HepG2 (cell line): ENCODE data around the gene PCIF1. TPM values are rescaled to one million over a fixed set of nuclear protein-coding genes. Genes with fewer than 3 reads are reported as not detected.
A peak's percentile ranks its signal among the peaks of the same experiment; 100 is the strongest.

Experiments used
- AFF4 ChIP-seq: sonication (generic); formaldehyde crosslinking; IDR thresholded peaks from 2 replicates; pipeline ENCODE4 v1.4.0; 2020; ENCODE audit warnings: missing genetic modification reagents
- BCL6 ChIP-seq: IDR thresholded peaks from 2 replicates; pipeline ENCODE4 v1.6.1; 2016; ENCODE audit warnings: missing genetic modification reagents, missing compliant biosample characterization
- CAMTA2 ChIP-seq: sonication (generic); formaldehyde crosslinking; IDR thresholded peaks from 2 replicates; pipeline ENCODE4 v1.4.0; 2020; ENCODE audit warnings: mild to moderate bottlenecking, missing genetic modification reagents, borderline replicate concordance
- CEBPG ChIP-seq: IDR thresholded peaks from 2 replicates; pipeline ENCODE4 v1.6.1; 2016
- HNF4A ChIP-seq: sonication (generic); formaldehyde crosslinking; IDR thresholded peaks from 2 replicates; pipeline ENCODE4 v1.4.0; 2020; ENCODE audit warnings: missing genetic modification reagents
- MEIS1 ChIP-seq: sonication (generic); formaldehyde crosslinking; IDR thresholded peaks from 2 replicates; pipeline ENCODE4 v1.9.0; 2021; ENCODE audit warnings: mild to moderate bottlenecking, missing genetic modification reagents, moderate library complexity, borderline replicate concordance
- NR2F1 ChIP-seq, 2 experiments: fragments of 450-650 bp in 1 of 2; formaldehyde crosslinking in 1 of 2; IDR thresholded peaks; 2 replicates each; pipeline versions ENCODE4 v1.5.0 to v1.6.1; 2016 to 2020; ENCODE audit warnings: mild to moderate bottlenecking in 1 of 2, missing compliant biosample characterization in 1 of 2, missing genetic modification reagents in 1 of 2, moderate library complexity in 1 of 2
- RFXAP ChIP-seq: sonication (generic); formaldehyde crosslinking; IDR thresholded peaks from 2 replicates; pipeline ENCODE4 v1.4.0; 2020; ENCODE audit warnings: missing genetic modification reagents, borderline replicate concordance
- TARDBP ChIP-seq: sonication (generic); formaldehyde crosslinking; IDR thresholded peaks from 2 replicates; pipeline ENCODE4 v1.8.0; 2022; ENCODE audit warnings: mild to moderate bottlenecking, missing genetic modification reagents
- TSC22D2 ChIP-seq: sonication (generic); formaldehyde crosslinking; IDR thresholded peaks from 2 replicates; pipeline ENCODE4 v1.5.1; 2020; ENCODE audit warnings: missing genetic modification reagents, mild to moderate bottlenecking, borderline replicate concordance
- ZBTB26 ChIP-seq: IDR thresholded peaks from 2 replicates; pipeline ENCODE4 v1.6.1; 2016; ENCODE audit warnings: missing compliant biosample characterization, missing genetic modification reagents, borderline replicate concordance
- ZMYM2 ChIP-seq: sonication (generic); formaldehyde crosslinking; IDR thresholded peaks from 2 replicates; pipeline ENCODE4 v1.8.0; 2022; ENCODE audit warnings: mild to moderate bottlenecking, missing genetic modification reagents
- ZNF350 ChIP-seq: sonication (generic); formaldehyde crosslinking; IDR thresholded peaks from 2 replicates; pipeline ENCODE4 v1.4.0; 2020; ENCODE audit warnings: mild to moderate bottlenecking, low read depth, missing genetic modification reagents, borderline replicate concordance
- polyA plus RNA-seq, 8 experiments: library from polyadenylated mRNA; depleted of rRNA in 3 of 8; stranded (reverse) in 7 of 8; unstranded in 1 of 8; fragments of >200 nt; fragmentation: Illumina TruSeq in 4 of 8; extraction: Trizol in 4 of 8; gene quantifications; 2 replicates each; pipeline versions ENCODE4 v1.2.1 to v1.2.3, GENCODE V29; 2011 to 2016; ENCODE audit warnings: low read depth in 4 of 8, missing spikeins in 1 of 8, mixed read lengths in 1 of 8; ENCODE audit not compliant: insufficient read depth in 1 of 8
- total RNA-seq, 5 experiments: library from RNA; depleted of rRNA; stranded (reverse); fragments of >200 nt; fragmentation: Illumina TruSeq; extraction: Trizol; gene quantifications; 2 replicates each; pipeline ENCODE4 v1.2.3, GENCODE V29; 2016; ENCODE audit warnings: low read depth in 1 of 5
- TF ChIP-seq, protein P1 (sequence below): sonication (generic); formaldehyde crosslinking; IDR thresholded peaks from 2 replicates; pipeline ENCODE4 v1.8.0; 2022; ENCODE audit warnings: missing genetic modification reagents, low read depth, mild to moderate bottlenecking, borderline replicate concordance
- TF ChIP-seq, protein P2 (sequence below): sonication (generic); formaldehyde crosslinking; IDR thresholded peaks from 2 replicates; pipeline ENCODE4 v1.5.0; 2020; ENCODE audit warnings: mild to moderate bottlenecking, missing genetic modification reagents, borderline replicate concordance
- TF ChIP-seq, protein P3 (sequence below): sonication (generic); formaldehyde crosslinking; IDR thresholded peaks from 2 replicates; pipeline ENCODE4 v1.4.0; 2020; ENCODE audit warnings: low read depth, missing genetic modification reagents

Gene PCIF1
- total and polyA plus RNA-seq, 2 of the 13 experiments (the other 11 are each of a cell fraction or from before 2014, with no cell fraction given) = 20.9 to 24.4 TPM

- TF ChIP-seq, protein P1, sequence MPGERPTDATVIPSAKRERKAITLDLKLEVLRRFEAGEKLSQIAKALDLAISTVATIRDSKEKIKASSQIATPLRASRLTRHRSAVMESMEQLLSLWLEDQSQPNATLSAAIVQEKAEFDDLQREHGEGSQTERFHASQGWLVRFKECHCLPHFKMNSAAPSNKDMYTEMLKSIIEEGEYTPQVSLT (CRISPR knock-in tag) = no peak
- TF ChIP-seq BCL6 (CRISPR knock-in tag) (peak; percentile 17; the same call in 1 of the 2 replicates), TARDBP (CRISPR knock-in tag) (no peak), ZBTB26 (0 out of 2 replicates have a peak, but pooled peaks have one; percentile 54), ZMYM2 (peak; percentile 74; the same call in 1 of the 2 replicates), HNF4A (CRISPR knock-in tag) (peak; percentile 89), MEIS1 (CRISPR knock-in tag) (peak; percentile 43; the same call in 1 of the 2 replicates), NR2F1 (CRISPR knock-in tag; IDR thresholded peaks at IDR 0.05) (peak in 1 of 2 experiments; percentile 33; a peak in 2 of 4 replicates), RFXAP (CRISPR knock-in tag) (no peak), ZNF350 (CRISPR knock-in tag) (peak; percentile 39; the same call in 1 of the 2 replicates), CAMTA2 (CRISPR knock-in tag) (no peak), CEBPG (CRISPR knock-in tag) (peak; percentile 86), TSC22D2 (CRISPR knock-in tag) (0 out of 2 replicates have a peak, but pooled peaks have one; percentile 38), AFF4 (CRISPR knock-in tag) (no peak)
- TF ChIP-seq, protein P2, sequence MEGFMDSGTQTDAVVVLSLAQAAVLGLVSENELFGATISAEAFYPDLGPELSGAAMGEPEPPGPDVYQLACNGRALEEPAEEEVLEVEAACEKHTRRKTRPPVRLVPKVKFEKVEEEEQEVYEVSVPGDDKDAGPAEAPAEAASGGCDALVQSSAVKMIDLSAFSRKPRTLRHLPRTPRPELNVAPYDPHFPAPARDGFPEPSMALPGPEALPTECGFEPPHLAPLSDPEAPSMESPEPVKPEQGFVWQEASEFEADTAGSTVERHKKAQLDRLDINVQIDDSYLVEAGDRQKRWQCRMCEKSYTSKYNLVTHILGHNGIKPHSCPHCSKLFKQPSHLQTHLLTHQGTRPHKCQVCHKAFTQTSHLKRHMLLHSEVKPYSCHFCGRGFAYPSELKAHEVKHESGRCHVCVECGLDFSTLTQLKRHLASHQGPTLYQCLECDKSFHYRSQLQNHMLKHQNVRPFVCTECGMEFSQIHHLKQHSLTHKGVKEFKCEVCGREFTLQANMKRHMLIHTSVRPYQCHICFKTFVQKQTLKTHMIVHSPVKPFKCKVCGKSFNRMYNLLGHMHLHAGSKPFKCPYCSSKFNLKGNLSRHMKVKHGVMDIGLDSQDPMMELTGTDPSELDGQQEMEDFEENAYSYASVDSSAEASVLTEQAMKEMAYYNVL (CRISPR knock-in tag) = no peak; the same call in 1 of the 2 replicates
- TF ChIP-seq, protein P3, sequence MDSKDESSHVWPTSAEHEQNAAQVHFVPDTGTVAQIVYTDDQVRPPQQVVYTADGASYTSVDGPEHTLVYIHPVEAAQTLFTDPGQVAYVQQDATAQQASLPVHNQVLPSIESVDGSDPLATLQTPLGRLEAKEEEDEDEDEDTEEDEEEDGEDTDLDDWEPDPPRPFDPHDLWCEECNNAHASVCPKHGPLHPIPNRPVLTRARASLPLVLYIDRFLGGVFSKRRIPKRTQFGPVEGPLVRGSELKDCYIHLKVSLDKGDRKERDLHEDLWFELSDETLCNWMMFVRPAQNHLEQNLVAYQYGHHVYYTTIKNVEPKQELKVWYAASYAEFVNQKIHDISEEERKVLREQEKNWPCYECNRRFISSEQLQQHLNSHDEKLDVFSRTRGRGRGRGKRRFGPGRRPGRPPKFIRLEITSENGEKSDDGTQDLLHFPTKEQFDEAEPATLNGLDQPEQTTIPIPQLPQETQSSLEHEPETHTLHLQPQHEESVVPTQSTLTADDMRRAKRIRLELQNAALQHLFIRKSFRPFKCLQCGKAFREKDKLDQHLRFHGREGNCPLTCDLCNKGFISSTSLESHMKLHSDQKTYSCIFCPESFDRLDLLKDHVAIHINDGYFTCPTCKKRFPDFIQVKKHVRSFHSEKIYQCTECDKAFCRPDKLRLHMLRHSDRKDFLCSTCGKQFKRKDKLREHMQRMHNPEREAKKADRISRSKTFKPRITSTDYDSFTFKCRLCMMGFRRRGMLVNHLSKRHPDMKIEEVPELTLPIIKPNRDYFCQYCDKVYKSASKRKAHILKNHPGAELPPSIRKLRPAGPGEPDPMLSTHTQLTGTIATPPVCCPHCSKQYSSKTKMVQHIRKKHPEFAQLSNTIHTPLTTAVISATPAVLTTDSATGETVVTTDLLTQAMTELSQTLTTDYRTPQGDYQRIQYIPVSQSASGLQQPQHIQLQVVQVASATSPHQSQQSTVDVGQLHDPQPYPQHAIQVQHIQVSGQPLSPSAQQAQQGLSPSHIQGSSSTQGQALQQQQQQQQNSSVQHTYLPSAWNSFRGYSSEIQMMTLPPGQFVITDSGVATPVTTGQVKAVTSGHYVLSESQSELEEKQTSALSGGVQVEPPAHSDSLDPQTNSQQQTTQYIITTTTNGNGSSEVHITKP (CRISPR knock-in tag) = 0 out of 2 replicates have a peak, but pooled peaks have one; percentile 11
These were observed 12.9 kb upstream of the PCIF1 start (continued) for GRCh38 chr20:45921337-45922189.
